HG03139 (cell line): ENCODE measurements around the gene PLA2G4E.

Experiments used
- ATAC-seq: cut with Tn5 transposase; IDR thresholded peaks from one replicate; pipeline ENCODE4 v1.9.1; 2021; ENCODE audit not compliant: unreplicated experiment

PLA2G4E gene

GRCh38 chr15:41941644-41942415 is 79.0 kb downstream of the PLA2G4E start:
- ATAC-seq = no peak

- no peak for ATAC-seq
Measured at GRCh38 chr15:41940441-41940857, 80.4 kb downstream of the PLA2G4E start.

DNA sequence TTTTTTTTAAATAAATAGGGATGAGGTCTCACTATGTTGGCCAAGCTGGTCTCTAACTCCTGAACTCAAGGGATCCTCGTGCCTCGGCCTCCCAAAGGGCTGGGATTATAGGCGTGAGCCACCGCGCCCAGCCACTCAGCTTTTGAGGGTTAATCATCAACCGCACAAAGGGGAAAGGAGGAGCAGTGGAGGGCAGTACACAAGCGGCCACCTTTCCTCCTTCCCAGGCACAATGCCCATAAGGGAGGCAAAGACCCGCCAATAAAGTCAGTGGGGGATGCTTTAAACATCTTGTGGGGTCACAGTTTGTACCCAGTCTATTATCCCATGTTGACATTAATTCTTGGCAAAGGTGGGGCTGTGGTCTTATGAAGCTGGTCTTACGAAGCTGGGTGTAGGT is 80.9 kb downstream of the PLA2G4E start:
- ATAC-seq = no peak

DNA sequence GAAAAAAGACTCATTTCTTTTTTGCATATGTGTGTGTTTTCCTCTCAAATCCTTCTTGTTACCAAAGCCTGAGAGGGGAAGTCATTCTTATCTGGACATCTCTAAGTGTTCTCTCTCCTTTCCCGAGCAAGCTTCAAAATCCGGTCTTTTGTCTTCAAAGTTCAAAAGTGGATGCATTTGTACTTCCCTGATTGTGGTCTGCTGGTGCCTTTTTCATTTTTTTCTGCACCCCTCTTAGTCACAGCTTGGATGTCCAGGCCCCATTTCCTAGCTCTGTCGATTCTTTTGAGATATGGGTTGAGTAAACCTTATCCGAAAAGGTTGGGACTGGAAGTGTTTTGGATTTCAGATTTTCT is 83.3 kb downstream of the PLA2G4E start:
- no peak for ATAC-seq

DNA sequence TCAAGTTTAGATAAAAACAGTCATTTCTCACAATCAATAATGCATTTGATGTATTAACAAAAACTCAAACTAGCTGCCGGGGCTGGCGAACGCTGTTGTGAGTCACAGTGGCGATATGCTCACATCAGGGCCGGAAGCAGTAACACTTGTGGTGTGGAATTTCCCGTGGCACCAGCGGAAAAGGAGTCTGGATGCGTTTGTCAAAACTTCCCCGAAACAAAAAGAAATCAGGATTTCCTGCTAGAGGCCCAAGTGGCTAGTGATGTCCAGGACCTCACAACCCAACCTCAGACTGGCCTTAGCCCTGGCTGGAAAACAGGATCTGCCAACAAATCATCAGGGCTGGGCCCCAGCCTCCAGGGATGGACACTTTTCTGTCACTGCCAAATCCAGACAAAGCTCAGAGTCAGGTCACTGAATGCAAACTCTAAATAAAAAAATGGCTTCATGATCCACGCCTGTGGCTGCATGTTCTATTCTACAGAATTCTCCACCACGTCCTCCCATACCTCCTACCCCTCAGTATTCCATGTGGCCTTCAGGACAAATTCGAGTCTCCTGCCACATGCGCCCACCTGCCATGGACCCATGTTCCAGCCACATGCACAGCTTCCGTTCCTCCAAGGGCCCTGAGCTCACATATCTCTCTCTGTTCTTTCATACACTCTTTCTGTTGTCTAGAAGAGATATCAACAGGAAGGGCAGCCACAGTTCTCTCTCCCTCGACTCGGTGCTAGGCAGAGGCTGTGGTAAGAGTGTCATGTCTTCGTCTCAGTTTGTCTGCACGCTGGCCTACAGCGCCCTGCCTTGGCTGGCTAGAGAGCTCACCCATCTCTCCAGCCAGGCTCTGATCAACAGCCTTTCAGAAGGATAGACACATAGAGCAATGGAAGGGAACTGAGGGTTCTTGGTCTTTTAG is 83.9 kb downstream of the PLA2G4E start:
- ATAC-seq = no peak

DNA sequence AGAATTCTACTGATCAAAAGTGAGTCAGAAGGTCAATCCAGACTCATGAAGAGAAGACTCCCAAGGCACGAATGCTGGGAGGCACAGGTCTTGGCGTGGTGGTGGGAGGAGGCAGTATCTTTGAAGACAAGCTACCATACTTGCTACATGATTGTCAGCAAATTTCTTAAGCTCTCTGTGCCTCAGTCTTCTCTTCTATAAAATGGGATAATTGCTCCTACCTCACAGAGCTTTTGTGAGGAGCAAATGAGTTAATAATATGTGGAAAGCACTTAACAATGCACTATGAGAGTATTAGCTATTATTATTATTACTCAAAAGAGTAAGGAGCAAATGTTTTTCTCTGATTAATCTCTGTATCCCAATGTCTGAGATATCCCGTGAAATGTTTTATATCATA is 84.7 kb downstream of the PLA2G4E start:
- no peak for ATAC-seq

DNA sequence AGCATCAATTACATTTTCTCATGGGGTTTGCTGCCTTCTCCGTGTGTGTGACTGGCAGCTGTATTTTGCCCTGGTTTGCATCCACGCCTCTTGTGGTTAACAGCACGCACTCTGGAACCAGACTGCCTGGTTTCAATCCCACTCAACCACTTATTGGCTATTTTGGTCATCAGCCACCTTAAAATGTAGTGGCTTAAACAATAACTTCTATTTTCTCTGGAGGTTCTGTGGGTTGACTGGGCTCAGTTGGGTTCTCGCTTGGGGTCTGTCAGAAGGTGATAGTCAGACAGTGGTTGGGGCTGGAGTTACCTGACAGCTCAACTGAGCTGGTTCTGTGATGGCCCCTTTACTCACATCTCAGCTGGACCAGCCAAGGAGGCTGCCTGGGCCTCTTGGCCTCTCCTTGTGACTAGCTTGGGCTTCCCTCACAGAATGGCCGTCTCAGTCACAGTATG is 85.2 kb downstream of the PLA2G4E start:
- no peak for ATAC-seq

DNA sequence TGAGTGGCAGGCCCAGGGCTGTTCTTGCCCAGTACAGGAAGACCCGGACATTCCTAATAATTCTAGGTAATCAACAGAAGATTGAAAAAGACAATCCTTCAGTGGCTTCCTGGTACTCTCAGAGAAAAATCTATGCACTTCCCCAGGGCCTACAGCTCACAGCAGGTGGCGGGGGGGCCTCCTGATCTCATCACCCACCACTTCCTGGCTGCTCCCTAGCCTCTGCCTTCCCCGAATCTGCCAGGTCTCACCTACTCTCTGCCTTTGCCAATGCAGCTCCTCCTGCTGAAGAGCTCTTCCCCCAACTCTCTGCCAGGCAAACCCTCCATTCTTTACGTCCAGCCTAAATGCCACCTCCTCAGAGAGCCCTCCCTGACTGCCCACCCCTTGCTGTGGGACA is 86.0 kb downstream of the PLA2G4E start:
- ATAC-seq = peak; percentile 44

GRCh38 chr15:41933771-41934170 is 87.1 kb downstream of the PLA2G4E start:
- ATAC-seq = no peak

DNA sequence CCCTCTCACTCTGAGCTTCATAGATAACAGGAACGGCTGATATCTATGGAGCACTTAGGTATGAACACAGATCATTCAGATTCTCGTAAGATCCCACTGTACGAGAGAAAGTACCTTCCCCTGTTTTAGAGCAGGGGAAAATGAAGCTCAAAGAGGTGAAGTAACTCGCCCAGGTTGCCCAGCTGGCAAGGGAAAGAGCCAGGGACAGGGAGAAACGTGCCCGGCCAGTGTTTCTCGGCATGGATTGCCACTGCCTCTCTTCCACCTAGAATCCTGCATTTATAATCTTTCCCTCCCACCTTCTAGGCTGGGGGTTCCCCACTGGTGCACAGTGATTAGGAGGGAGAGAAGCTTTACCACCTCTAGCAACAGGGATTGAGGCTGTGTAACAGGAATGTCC is 87.5 kb downstream of the PLA2G4E start:
- no peak for ATAC-seq

GRCh38 chr15:41932511-41933289 is 88.1 kb downstream of the PLA2G4E start:
- ATAC-seq = no peak

DNA sequence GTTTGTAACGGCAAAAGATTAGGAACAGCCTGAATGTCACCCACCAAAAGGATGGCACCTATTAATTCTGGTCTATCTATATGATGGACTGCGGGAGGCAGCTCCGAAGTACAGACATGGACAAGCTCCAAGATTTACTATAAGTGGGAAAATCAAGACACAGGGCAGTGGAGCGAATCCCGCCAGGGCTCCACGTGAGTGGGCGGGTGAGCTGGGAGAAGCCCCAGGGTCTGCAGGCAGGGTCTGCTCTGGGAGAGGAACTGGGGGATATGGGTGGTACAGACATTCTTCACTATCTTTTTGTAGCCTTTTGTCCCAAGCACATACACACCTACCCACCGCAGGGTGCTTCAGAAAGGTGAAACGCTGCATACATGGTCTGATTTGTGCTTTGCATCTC is 88.7 kb downstream of the PLA2G4E start:
- no peak for ATAC-seq
